Nasal cavity respiratory epithelium epithelial cell of viscerocranial mucosa (primary cell): ENCODE data around the gene HECTD1. TPM values are rescaled to one million over a fixed set of nuclear protein-coding genes. Genes with fewer than 3 reads are reported as not detected.

ENCODE experiments used
- total RNA-seq: library from RNA; depleted of rRNA; stranded (reverse); fragments of >200 nt; gene quantifications from 2 replicates; pipeline ENCODE4 v1.2.3, GENCODE V29; 2014

Gene HECTD1
- 393 and 444 TPM in 2 replicates for total RNA-seq

DNA sequence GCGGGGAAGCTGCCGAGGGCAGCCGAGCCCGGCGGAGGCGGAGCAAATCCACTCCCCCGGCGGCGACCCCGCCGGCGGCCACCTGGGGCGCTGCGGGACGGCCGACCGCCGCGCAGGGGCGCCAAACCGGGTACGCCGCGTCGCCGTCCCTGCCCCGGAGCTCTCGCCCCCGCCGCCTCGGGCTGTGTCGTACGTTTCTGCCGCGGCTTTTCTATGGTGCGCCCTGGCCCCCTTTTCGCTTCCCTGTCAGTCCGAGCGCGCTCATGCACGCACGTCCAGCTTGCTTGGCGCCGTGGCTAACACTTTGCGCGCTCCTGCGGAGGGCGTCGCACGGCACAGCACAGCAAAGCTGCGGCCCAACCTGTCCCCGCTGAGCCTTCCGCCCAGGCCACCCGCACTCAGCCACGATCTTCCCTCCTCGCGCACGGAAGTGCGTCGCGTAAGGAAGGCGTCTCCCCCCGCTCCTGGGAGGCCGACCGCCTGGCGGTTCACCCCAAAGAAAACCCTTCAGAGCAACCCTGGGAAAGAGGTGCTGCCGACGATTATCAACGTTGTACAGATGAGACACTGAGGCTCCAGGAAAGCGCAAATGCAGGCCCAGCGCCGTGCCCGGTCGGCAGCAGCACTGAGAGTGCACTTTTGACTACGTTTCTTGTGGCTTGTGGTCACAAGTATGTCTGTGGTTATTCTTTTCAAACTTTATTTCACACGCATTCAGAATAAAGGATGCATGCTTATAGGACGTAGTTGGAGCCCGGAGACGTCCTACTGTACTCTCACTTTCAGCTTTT lies at the start of gene HECTD1:
HECTD1 (minus strand) TSS at position 39 of the 791 bp plus-strand sequence. CDS start 1,857 bp downstream, outside the sequence.

Other genes with a start within 250 kb of the HECTD1 start
- 2.7 and 3.8 TPM in 2 replicates for gene AP4S1, start 182.1 kb downstream of the HECTD1 start, total RNA-seq
- 109 and 123 TPM in 2 replicates for gene STRN3, start 181.4 kb downstream of the HECTD1 start, total RNA-seq
- gene HEATR5A, start 212.8 kb upstream of the HECTD1 start, total RNA-seq = 25.6 and 27.0 TPM in 2 replicates
- gene DTD2, start 249.7 kb upstream of the HECTD1 start, total RNA-seq = 45.5 and 54.0 TPM in 2 replicates